A549 (cell line): ENCODE data around the gene REEP3. TPM values are rescaled to one million over a fixed set of nuclear protein-coding genes. Genes with fewer than 3 reads are reported as not detected.

Source experiments
- ATAC-seq, 2 experiments: fragments of 200-7000 bp in 1 of 2; fragments of >200 bp in 1 of 2; cut with Nextera tagmentation in 1 of 2; cut with Tn5 transposase in 1 of 2; 3 replicates each; pipeline versions ENCODE4 v1.8.0 to v1.9.1; 2018 to 2020; ENCODE audit warnings: mild to moderate bottlenecking in 1 of 2, moderate library complexity in 1 of 2
- CTCF ChIA-PET: fragments of 300-600 bp; sonication (Branson Sonifier 250); formaldehyde crosslinking; extraction: SDS; loops from one replicate; lab custom pipeline; 2021; ENCODE audit warnings: antibody characterized with exemption, inconsistent platforms; lab: Yijun Ruan, JAX
- POLR2A ChIA-PET: fragments of 350-600 bp; formaldehyde crosslinking; extraction: SDS; loops from one replicate; lab custom pipeline; 2021; ENCODE audit warnings: antibody characterized with exemption, inconsistent platforms; lab: Yijun Ruan, JAX
- DNase-seq, 2 experiments: peaks; one replicate each; pipeline versions ENCODE4 v3.0.0 to v3.0.0-alpha.2; 2011 to 2016; ENCODE audit warnings: low read depth in 1 of 2, low spot score in 1 of 2
- FAIRE-seq: peaks from 2 replicates; lab custom pipeline; 2011; peaks lifted over from hg19 to GRCh38; lab: Jason Lieb, UNC
- H3K27ac ChIP-seq, 2 experiments: fragments of >200 bp; sonication (Bioruptor Twin); formaldehyde crosslinking; 3 replicates each; pipeline ENCODE4 v1.5.1; 2016 to 2017
- H3K4me1 ChIP-seq: fragments of >200 bp; sonication (Bioruptor Twin); formaldehyde crosslinking; 3 replicates; pipeline ENCODE4 v1.6.1; 2016
- H3K4me2 ChIP-seq: fragments of >200 bp; sonication (Bioruptor Twin); formaldehyde crosslinking; 3 replicates; pipeline ENCODE4 v1.6.1; 2016
- H3K4me3 ChIP-seq: fragments of >200 bp; sonication (Bioruptor Twin); formaldehyde crosslinking; 3 replicates; pipeline ENCODE4 v1.5.1; 2016
- H3K9me3 ChIP-seq: fragments of >200 bp; sonication (Bioruptor Twin); formaldehyde crosslinking; 3 replicates; pipeline ENCODE4 v1.6.1; 2016
- CBX2 ChIP-seq: fragments of 200-600 bp; sonication (generic); IDR thresholded peaks from 2 replicates; pipeline ENCODE4 v1.6.1; 2016; ENCODE audit warnings: low read depth, mild to moderate bottlenecking, borderline replicate concordance
- CHD4 ChIP-seq: fragments of 200-600 bp; sonication (generic); IDR thresholded peaks from 2 replicates; pipeline ENCODE4 v1.6.1; 2016; ENCODE audit warnings: antibody characterized with exemption, mild to moderate bottlenecking, borderline replicate concordance
- EHMT2 ChIP-seq: fragments of 200-600 bp; sonication (generic); IDR thresholded peaks from 2 replicates; pipeline ENCODE4 v1.6.1; 2016; ENCODE audit warnings: antibody characterized with exemption, low read depth, mild to moderate bottlenecking, moderate library complexity
- FOSB ChIP-seq: fragments of 250-450 bp; sonication (Bioruptor Pico); IDR thresholded peaks from 2 replicates; pipeline ENCODE4 v1.5.0; 2020; ENCODE audit warnings: mild to moderate bottlenecking, moderate library complexity
- FOSL2 ChIP-seq, 2 experiments: fragments of 450-650 bp in 1 of 2; fragments of >200 bp in 1 of 2; sonication (Bioruptor Twin) in 1 of 2; formaldehyde crosslinking; IDR thresholded peaks; 2 replicates each; pipeline versions ENCODE4 v1.5.0 to v1.6.1; 2016 to 2020; ENCODE audit warnings: mild to moderate bottlenecking in 1 of 2, moderate library complexity in 1 of 2
- HEYL ChIP-seq: fragments of 250-450 bp; sonication (Bioruptor Pico); IDR thresholded peaks from 2 replicates; pipeline ENCODE4 v1.8.0; 2021; ENCODE audit warnings: mild to moderate bottlenecking, moderate library complexity
- HOXA7 ChIP-seq: fragments of 250-450 bp; sonication (Bioruptor Pico); IDR thresholded peaks from 2 replicates; pipeline ENCODE4 v1.5.0; 2020; ENCODE audit warnings: mild to moderate bottlenecking, moderate library complexity
- HOXB13 ChIP-seq: fragments of 250-450 bp; sonication (Bioruptor Pico); IDR thresholded peaks from 2 replicates; pipeline ENCODE4 v1.5.0; 2020; ENCODE audit warnings: low read depth, mild to moderate bottlenecking, moderate library complexity
- JUNB ChIP-seq: fragments of >200 bp; sonication (Bioruptor Twin); formaldehyde crosslinking; IDR thresholded peaks from 2 replicates; pipeline ENCODE4 v1.6.1; 2016
- KDM5A ChIP-seq: fragments of 200-600 bp; sonication (generic); IDR thresholded peaks from 2 replicates; pipeline ENCODE4 v1.6.1; 2016; ENCODE audit warnings: antibody characterized with exemption, mild to moderate bottlenecking
- MAFK ChIP-seq: fragments of 450-650 bp; IDR thresholded peaks from 2 replicates; pipeline ENCODE4 v1.6.1; 2014; ENCODE audit not compliant: partially characterized antibody
- NFE2L2 ChIP-seq: fragments of 150-350 bp; conservative IDR thresholded peaks from 2 replicates; pipeline ENCODE4 v1.6.1; 2014; ENCODE audit warnings: low read length
- NR3C1 ChIP-seq: fragments of >200 bp; sonication (Bioruptor Twin); formaldehyde crosslinking; IDR thresholded peaks from 3 replicates; pipeline ENCODE4 v1.6.1; 2017
- PHF8 ChIP-seq: fragments of 200-600 bp; sonication (generic); IDR thresholded peaks from 2 replicates; pipeline ENCODE4 v1.6.1; 2016; ENCODE audit warnings: low read depth, mild to moderate bottlenecking, antibody characterized with exemption, moderate library complexity, borderline replicate concordance
- POLR2A ChIP-seq: IDR thresholded peaks from 2 replicates; pipeline ENCODE4 v1.6.1; 2012; ENCODE audit warnings: mild to moderate bottlenecking, low read length
- RAD21 ChIP-seq, 2 experiments: fragments of >200 bp in 1 of 2; sonication (Bioruptor Twin) in 1 of 2; formaldehyde crosslinking in 1 of 2; IDR thresholded peaks in 1 of 2; conservative IDR thresholded peaks in 1 of 2; 2 replicates in 1 of 2; 3 replicates in 1 of 2; pipeline ENCODE4 v1.6.1; 2012 to 2018; ENCODE audit warnings: inconsistent platforms in 1 of 2
- RCOR1 ChIP-seq: fragments of 150-350 bp; IDR thresholded peaks from 2 replicates; pipeline ENCODE4 v1.6.1; 2014; ENCODE audit warnings: antibody characterized with exemption, low read length, low read depth
- ZSCAN20 ChIP-seq: fragments of 250-450 bp; sonication (Bioruptor Pico); IDR thresholded peaks from 2 replicates; pipeline ENCODE4 v1.8.0; 2022; ENCODE audit warnings: mild to moderate bottlenecking, moderate library complexity
- WGBS: methylation state at CpG from one replicate; pipeline ENCODE4 v1.1.6; 2017; ENCODE audit errors: missing lambda C conversion rate; 5-methylcytosine and 5-hydroxymethylcytosine counted together
- polyA plus RNA-seq, 4 experiments: library from polyadenylated mRNA; depleted of rRNA in 3 of 4; stranded (reverse); fragments of >200 nt; fragmentation: RNase III in 1 of 4; extraction: RNeasy Plus Mini Kit Qiagen cat#74134 plus additional on column Dnase treatment in 1 of 4; gene quantifications; 2 replicates in 3 of 4; 3 replicates in 1 of 4; pipeline ENCODE4 v1.2.3, GENCODE V29; 2011 to 2017
- TF ChIP-seq, protein P1 (sequence below): fragments of >200 bp; sonication (Bioruptor Twin); formaldehyde crosslinking; IDR thresholded peaks from 2 replicates; pipeline ENCODE4 v1.6.1; 2016
- TF ChIP-seq, protein P2 (sequence below): fragments of 150-350 bp; IDR thresholded peaks from 2 replicates; pipeline ENCODE4 v1.6.1; 2014; ENCODE audit warnings: low read depth, mild to moderate bottlenecking, low read length
- TF ChIP-seq, protein P3 (sequence below): fragments of 450-650 bp; IDR thresholded peaks from 2 replicates; pipeline ENCODE4 v1.6.1; 2014; ENCODE audit warnings: antibody characterized with exemption
- TF ChIP-seq, protein P4 (sequence below): IDR thresholded peaks from 2 replicates; pipeline ENCODE4 v1.6.1; 2012
- TF ChIP-seq, protein P5 (sequence below): fragments of 250-450 bp; sonication (Bioruptor Pico); IDR thresholded peaks from 2 replicates; pipeline ENCODE4 v1.5.0; 2020; ENCODE audit warnings: low read depth, mild to moderate bottlenecking, moderate library complexity
- TF ChIP-seq, protein P6 (sequence below): fragments of 250-450 bp; sonication (Bioruptor Pico); IDR thresholded peaks from 2 replicates; pipeline ENCODE4 v1.5.0; 2021; ENCODE audit warnings: mild to moderate bottlenecking, moderate library complexity, borderline replicate concordance

REEP3 gene
- polyA plus RNA-seq, 2 of the 4 experiments (the other 2 are of a cell fraction) = 19.6 to 35.8 TPM

DNA sequence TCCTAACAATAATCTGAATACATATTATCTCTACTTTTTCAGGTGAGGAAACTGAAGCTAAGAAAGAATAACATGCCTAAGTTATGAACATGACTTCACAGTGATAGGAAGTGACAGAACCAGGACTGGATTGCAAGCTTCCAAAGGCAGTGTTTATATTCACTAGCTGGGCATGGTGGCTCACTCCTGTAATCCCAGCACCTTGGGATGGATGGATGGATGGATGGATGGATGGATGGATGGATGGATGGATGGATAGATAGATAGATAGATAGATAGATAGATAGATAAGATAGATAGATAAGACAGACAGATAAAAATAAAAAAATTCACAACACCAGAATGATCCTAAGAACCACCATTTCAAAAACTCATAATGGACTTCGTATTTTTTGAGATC lies 37.2 kb upstream of the REEP3 start:
- H3K4me1 ChIP-seq = 0 out of 3 replicates have a peak, but pooled peaks cover 5% of the 10 kb centered on the region
- DNase-seq (no peak), ATAC-seq (no peak), FAIRE-seq (no peak)
- no peak overlapping the region for H3K4me2 ChIP-seq
- H3K4me3 ChIP-seq = no peak overlapping the region
- ChIA-PET CTCF (no interaction called here), POLR2A (no interaction called here)
- H3K9me3 ChIP-seq = no peaks in the 10 kb centered on the region
- H3K27ac ChIP-seq = no peak overlapping the region
- WGBS = 91% methylated on average over 1 of the region's 1 CpG
- TF ChIP-seq EHMT2 = no peak
- TF ChIP-seq, protein P1, sequence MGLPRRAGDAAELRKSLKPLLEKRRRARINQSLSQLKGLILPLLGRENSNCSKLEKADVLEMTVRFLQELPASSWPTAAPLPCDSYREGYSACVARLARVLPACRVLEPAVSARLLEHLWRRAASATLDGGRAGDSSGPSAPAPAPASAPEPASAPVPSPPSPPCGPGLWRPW = no peak
- no peak for TF ChIP-seq ZSCAN20 (CRISPR knock-in tag)
- TF ChIP-seq, protein P2, sequence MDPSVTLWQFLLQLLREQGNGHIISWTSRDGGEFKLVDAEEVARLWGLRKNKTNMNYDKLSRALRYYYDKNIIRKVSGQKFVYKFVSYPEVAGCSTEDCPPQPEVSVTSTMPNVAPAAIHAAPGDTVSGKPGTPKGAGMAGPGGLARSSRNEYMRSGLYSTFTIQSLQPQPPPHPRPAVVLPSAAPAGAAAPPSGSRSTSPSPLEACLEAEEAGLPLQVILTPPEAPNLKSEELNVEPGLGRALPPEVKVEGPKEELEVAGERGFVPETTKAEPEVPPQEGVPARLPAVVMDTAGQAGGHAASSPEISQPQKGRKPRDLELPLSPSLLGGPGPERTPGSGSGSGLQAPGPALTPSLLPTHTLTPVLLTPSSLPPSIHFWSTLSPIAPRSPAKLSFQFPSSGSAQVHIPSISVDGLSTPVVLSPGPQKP = no peak
- TF ChIP-seq, protein P3, sequence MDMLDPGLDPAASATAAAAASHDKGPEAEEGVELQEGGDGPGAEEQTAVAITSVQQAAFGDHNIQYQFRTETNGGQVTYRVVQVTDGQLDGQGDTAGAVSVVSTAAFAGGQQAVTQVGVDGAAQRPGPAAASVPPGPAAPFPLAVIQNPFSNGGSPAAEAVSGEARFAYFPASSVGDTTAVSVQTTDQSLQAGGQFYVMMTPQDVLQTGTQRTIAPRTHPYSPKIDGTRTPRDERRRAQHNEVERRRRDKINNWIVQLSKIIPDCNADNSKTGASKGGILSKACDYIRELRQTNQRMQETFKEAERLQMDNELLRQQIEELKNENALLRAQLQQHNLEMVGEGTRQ = no peak
- no peak for TF ChIP-seq KDM5A
- TF ChIP-seq, protein P4, sequence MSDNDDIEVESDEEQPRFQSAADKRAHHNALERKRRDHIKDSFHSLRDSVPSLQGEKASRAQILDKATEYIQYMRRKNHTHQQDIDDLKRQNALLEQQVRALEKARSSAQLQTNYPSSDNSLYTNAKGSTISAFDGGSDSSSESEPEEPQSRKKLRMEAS = no peak
- TF ChIP-seq JUNB = no peak
- TF ChIP-seq HOXA7 (CRISPR knock-in tag) = no peak
- TF ChIP-seq RCOR1 = no peak
- TF ChIP-seq, protein P5, sequence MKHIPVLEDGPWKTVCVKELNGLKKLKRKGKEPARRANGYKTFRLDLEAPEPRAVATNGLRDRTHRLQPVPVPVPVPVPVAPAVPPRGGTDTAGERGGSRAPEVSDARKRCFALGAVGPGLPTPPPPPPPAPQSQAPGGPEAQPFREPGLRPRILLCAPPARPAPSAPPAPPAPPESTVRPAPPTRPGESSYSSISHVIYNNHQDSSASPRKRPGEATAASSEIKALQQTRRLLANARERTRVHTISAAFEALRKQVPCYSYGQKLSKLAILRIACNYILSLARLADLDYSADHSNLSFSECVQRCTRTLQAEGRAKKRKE = no peak
- no peak for TF ChIP-seq RAD21 (conservative IDR thresholded peaks at IDR 0.05 in 1 of 2, IDR thresholded peaks at IDR 0.05 in 1 of 2)
- TF ChIP-seq FOSL2 (IDR thresholded peaks at IDR 0.05) = no peak
- no peak for TF ChIP-seq FOSL2 (CRISPR knock-in tag; IDR thresholded peaks at IDR 0.05)
- TF ChIP-seq NR3C1 = no peak
- no peak for TF ChIP-seq CHD4
- no peak for TF ChIP-seq PHF8
- TF ChIP-seq CBX2 = no peak
- TF ChIP-seq, all 56 proteins: peak for 0

DNA sequence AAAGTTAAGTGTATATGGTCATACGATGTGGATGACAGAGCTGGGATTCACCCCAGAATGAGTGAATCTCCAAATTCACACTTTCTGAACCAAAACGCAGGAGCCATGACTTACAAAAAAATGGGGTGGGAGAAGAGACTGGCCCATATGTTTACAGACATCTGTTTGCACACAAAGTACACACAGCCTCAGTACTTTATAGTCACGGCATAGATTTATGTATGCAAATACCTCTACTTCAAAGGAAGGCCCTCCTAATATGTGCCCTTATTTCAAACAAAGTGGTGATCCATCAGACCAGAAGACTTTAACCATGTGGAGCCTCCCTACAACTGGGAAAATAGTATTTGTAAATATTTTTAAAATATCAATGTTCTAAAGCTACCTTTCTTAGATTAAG lies 33.2 kb upstream of the REEP3 start:
- 78% methylated on average over 3 of the region's 3 CpGs for WGBS
- H3K9me3 ChIP-seq = peaks cover 14% of the 10 kb centered on the region; the same call in 2 of the 3 replicates
- no peak overlapping the region for H3K27ac ChIP-seq
- ChIA-PET POLR2A (no interaction called here), CTCF (no interaction called here)
- TF ChIP-seq HEYL (CRISPR knock-in tag) (no peak), HOXA7 (CRISPR knock-in tag) (no peak), POLR2A (no peak), MAFK (no peak), FOSB (CRISPR knock-in tag) (no peak), NFE2L2 (no peak), CBX2 (no peak), NR3C1 (no peak), HOXB13 (CRISPR knock-in tag) (no peak)
- TF ChIP-seq, protein P1 = no peak
- TF ChIP-seq, protein P6, sequence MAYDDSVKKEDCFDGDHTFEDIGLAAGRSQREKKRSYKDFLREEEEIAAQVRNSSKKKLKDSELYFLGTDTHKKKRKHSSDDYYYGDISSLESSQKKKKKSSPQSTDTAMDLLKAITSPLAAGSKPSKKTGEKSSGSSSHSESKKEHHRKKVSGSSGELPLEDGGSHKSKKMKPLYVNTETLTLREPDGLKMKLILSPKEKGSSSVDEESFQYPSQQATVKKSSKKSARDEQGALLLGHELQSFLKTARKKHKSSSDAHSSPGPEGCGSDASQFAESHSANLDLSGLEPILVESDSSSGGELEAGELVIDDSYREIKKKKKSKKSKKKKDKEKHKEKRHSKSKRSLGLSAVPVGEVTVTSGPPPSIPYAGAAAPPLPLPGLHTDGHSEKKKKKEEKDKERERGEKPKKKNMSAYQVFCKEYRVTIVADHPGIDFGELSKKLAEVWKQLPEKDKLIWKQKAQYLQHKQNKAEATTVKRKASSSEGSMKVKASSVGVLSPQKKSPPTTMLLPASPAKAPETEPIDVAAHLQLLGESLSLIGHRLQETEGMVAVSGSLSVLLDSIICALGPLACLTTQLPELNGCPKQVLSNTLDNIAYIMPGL = no peak
- H3K4me2 ChIP-seq = no peak overlapping the region
- no peak for DNase-seq
- peaks cover 22% of the 10 kb centered on the region; the same call in 2 of the 3 replicates for H3K4me1 ChIP-seq
- H3K4me3 ChIP-seq = no peak overlapping the region
- no peak for FAIRE-seq
- no peak for ATAC-seq
